ENCODE data around the gene GNAZ.

The GNAZ gene

GRCh38 chr22:23064381-23065068 lies 5.8 kb upstream of the GNAZ start:
- no peak for DNase-seq (ENCODE audit: low spot score)

GRCh38 chr22:23065069-23065451 lies 5.3 kb upstream of the GNAZ start:
- DNase-seq (ENCODE audit: low spot score): no peak

GRCh38 chr22:23065495-23066122 lies 4.7 kb upstream of the GNAZ start:
- DNase-seq (ENCODE audit: low spot score): no peak

- no peak for DNase-seq (ENCODE audit: low spot score)
Observed at GRCh38 chr22:23066200-23067022, 3.9 kb upstream of the GNAZ start.

GRCh38 chr22:23067023-23067650 lies 3.2 kb upstream of the GNAZ start:
- no peak for DNase-seq (ENCODE audit: low spot score)

- DNase-seq (ENCODE audit: low spot score): peak; percentile 10
Observed at GRCh38 chr22:23067691-23068090, 2.6 kb upstream of the GNAZ start.

GRCh38 chr22:23068096-23068831 lies 2.1 kb upstream of the GNAZ start:
- DNase-seq (ENCODE audit: low spot score): no peak

GRCh38 chr22:23068832-23069385 lies 1.4 kb upstream of the GNAZ start:
- DNase-seq (ENCODE audit: low spot score): no peak

GRCh38 chr22:23069502-23070357 lies 589 bp upstream of the GNAZ start:
- DNase-seq (ENCODE audit: low spot score): peak; percentile 68

GRCh38 chr22:23071230-23072076 lies 1.1 kb downstream of the GNAZ start:
- no peak for DNase-seq (ENCODE audit: low spot score)

GRCh38 chr22:23072077-23072910 lies 2.0 kb downstream of the GNAZ start:
- no peak for DNase-seq (ENCODE audit: low spot score)

- no peak for DNase-seq (ENCODE audit: low spot score)
Observed at GRCh38 chr22:23072911-23073491, 2.7 kb downstream of the GNAZ start.

GRCh38 chr22:23073526-23074229 lies 3.4 kb downstream of the GNAZ start:
- no peak for DNase-seq (ENCODE audit: low spot score)

- DNase-seq (ENCODE audit: low spot score): no peak
Observed at GRCh38 chr22:23074451-23074850, 4.1 kb downstream of the GNAZ start.

GRCh38 chr22:23075050-23075449 lies 4.7 kb downstream of the GNAZ start:
- DNase-seq (ENCODE audit: low spot score): no peak

- no peak for DNase-seq (ENCODE audit: low spot score)
Observed at GRCh38 chr22:23075525-23076216, 5.4 kb downstream of the GNAZ start.

Measured in kidney capillary endothelial cell (primary cell).